ENCODE results near the gene MRPL23. TPM values are rescaled to one million over a fixed set of nuclear protein-coding genes. Genes with fewer than 3 reads are reported as not detected.

The MRPL23 gene
- total and polyA plus RNA-seq, 2 of the 8 experiments (the other 6 are each of a cell fraction or from before 2014, with no cell fraction given), result 86.4 to 244 TPM

DNA sequence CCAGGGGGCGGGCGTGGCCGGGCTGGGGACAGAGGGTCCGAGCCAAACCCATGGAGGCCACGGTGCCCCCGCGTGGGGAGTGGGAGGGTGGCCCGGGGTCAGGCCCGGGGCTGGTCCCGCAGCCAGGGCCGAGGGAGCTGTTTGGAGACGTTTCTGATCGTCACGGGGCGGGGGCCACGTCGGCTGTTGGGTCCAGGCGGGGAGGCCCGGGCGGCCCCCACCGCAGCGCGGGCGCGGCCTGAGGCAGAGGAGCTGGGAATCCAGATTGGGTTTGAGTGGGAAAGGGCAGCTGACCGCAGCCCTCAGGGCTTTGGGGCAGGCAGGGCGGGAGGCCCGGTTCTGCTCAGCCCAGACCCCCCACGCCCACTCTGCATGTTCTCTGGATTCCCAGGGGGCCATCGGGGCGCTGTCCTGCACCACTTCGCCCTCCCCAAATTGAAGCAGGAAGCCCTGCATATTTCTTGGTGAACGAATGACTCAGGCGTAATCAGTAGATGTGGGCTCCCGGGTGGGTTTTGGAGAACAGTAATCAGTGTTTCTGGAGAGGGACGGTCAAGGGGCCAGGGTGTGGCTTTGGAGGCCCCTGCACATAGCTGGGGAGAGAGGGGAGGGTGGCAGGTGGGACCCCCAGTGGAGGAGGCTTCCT lies 583 bp downstream of the MRPL23 start:
- Histone ChIP-seq H3K23ac (ENCODE audit: insufficient read length) (no peak overlapping the region), H3K9me3 (ENCODE audit: insufficient read depth in 2 of 2, low read depth in 1 of 2, low read length in 1 of 2) (no peaks in the 10 kb centered on the region), H3K79me1 (ENCODE audit: low read depth, low read length) (no peaks in the 10 kb centered on the region), H3K4me3 (ENCODE audit: extremely low read depth in 1 of 4, insufficient read depth in 2 of 4, low read depth in 3 of 4, low read length in 4 of 4) (no peak overlapping the region), H3K56ac (replicated peaks; ENCODE audit: insufficient read length, low read depth, low read length) (no peak overlapping the region), H3K27me3 (replicated peaks in 1 of 4; ENCODE audit: control insufficient read depth in 3 of 4, extremely low read depth in 1 of 4, insufficient read depth in 3 of 4, low read length in 3 of 4) (no peaks in the 10 kb centered on the region), H3K27ac (ENCODE audit: low read depth, low read length) (no peak overlapping the region), H2AFZ (ENCODE audit: low read length) (no peak overlapping the region), H3K23me2 (ENCODE audit: low read depth, low read length) (no peaks in the 10 kb centered on the region), H4K91ac (replicated peaks; ENCODE audit: insufficient read length, low read length) (no peak overlapping the region), H2BK15ac (ENCODE audit: low read length) (no peak overlapping the region), H4K20me1 (replicated peaks in 1 of 2; ENCODE audit: control insufficient read depth in 1 of 2, insufficient read depth in 2 of 2, low read length in 2 of 2) (no peaks in the 10 kb centered on the region), H3K36me3 (ENCODE audit: control insufficient read depth in 2 of 4, insufficient read depth in 4 of 4, low read length in 3 of 4) (no peaks in the 10 kb centered on the region), H2BK5ac (ENCODE audit: low read depth, low read length) (no peak overlapping the region), H2AK5ac (ENCODE audit: low read depth, low read length) (no peak overlapping the region), H4K8ac (ENCODE audit: extremely low read depth, insufficient read depth, low read length) (no peak overlapping the region), H3K4me2 (ENCODE audit: insufficient read depth in 1 of 2, low read depth in 2 of 2, low read length in 2 of 2) (no peak overlapping the region), H3K4me1 (replicated peaks in 1 of 4; ENCODE audit: control insufficient read depth in 3 of 4, insufficient read depth in 4 of 4, low read length in 3 of 4) (peaks cover 0 to 4% (median 0%) of the 10 kb centered on the region in 4 experiments; a peak in 1 of 7 replicates), H3K79me2 (ENCODE audit: control insufficient read depth in 1 of 2, insufficient read depth in 2 of 2, low read length in 2 of 2) (no peaks in the 10 kb centered on the region), H2BK120ac (replicated peaks; ENCODE audit: low read depth, low read length) (no peak overlapping the region), H3K18ac (ENCODE audit: extremely low read depth, low read length) (no peak overlapping the region), H4K5ac (ENCODE audit: insufficient read length, low read depth, low read length) (no peak overlapping the region), H3K4ac (replicated peaks; ENCODE audit: insufficient read length, low read depth, low read length) (no peak overlapping the region), H3K9ac (replicated peaks in 1 of 4; ENCODE audit: extremely low read depth in 1 of 4, low read depth in 3 of 4, low read length in 3 of 4) (no peak overlapping the region), H2BK12ac (ENCODE audit: low read depth, low read length) (no peak overlapping the region), H2BK20ac (ENCODE audit: low read length) (no peak overlapping the region), H3K14ac (ENCODE audit: insufficient read length) (no peak overlapping the region)
- FAIRE-seq, result no peak
- ChIA-PET POLR2A (ENCODE audit: partially characterized antibody) (interaction anchor here (1.0 to 2.3 kb wide), 4 partner anchors 8 to 203 kb away, joined by 3 to 9 read pairs (median 4); no protein-coding TSS in a partner anchor), CTCF (ENCODE audit: partially characterized antibody) (interaction anchor here (0.6 to 18.8 kb wide), 28 partner anchors 11 to 643 kb away, joined by 3 to 416 read pairs (median 5); partner anchors contain the start of genes INS and SYT8)
- DNase-seq (ENCODE audit: low read depth in 1 of 2, low spot score in 2 of 2), result no peak
- no CpG with 5 or more reads among the region's 36 CpGs for WGBS, 2 experiments (ENCODE audit: extremely low coverage in 1 of 2, insufficient coverage in 1 of 2, insufficient read length in 1 of 2, insufficient replicate concordance in 2 of 2, low coverage in 1 of 2, low lambda C conversion rate in 2 of 2, missing lambda C conversion rate in 1 of 2)

Data from H1 (cell line).